Mesothelial cell of epicardium (in vitro differentiated cells): ENCODE results near the gene HOXB8. TPM values are rescaled to one million over a fixed set of nuclear protein-coding genes. Genes with fewer than 3 reads are reported as not detected.

Experiments
- DNase-seq, 2 experiments: peaks; one replicate each; pipeline ENCODE4 v3.0.0; 2021; ENCODE audit warnings: low spot score in 2 of 2; ENCODE audit not compliant: unreplicated experiment in 2 of 2
- H3K27ac Mint-ChIP-seq: 2 replicates; pipeline ENCODE4 v1.8.0; 2021; ENCODE audit warnings: mixed read lengths
- H3K27me3 Mint-ChIP-seq: 2 replicates; pipeline ENCODE4 v1.8.0; 2021; ENCODE audit warnings: low read depth, mixed read lengths
- H3K36me3 Mint-ChIP-seq: 2 replicates; pipeline ENCODE4 v1.8.0; 2021; ENCODE audit warnings: mixed read lengths
- H3K4me1 Mint-ChIP-seq: 2 replicates; pipeline ENCODE4 v1.8.0; 2021; ENCODE audit warnings: mixed read lengths
- H3K4me3 Mint-ChIP-seq: 2 replicates; pipeline ENCODE4 v1.8.0; 2021; ENCODE audit warnings: mild to moderate bottlenecking, moderate library complexity, mixed read lengths
- H3K9me3 Mint-ChIP-seq: 2 replicates; pipeline ENCODE4 v1.8.0; 2021; ENCODE audit warnings: mixed read lengths
- total RNA-seq: library from RNA; stranded (reverse); gene quantifications from 3 replicates; pipeline ENCODE4 v1.2.1, GENCODE V29; 2021
- TF ChIP-seq, protein P1 (sequence below): fragments of 200-600 bp; sonication (generic); IDR thresholded peaks from one replicate; pipeline ENCODE4 v1.5.0; 2021; ENCODE audit warnings: antibody characterized with exemption; ENCODE audit not compliant: unreplicated experiment

HOXB8 gene
- total RNA-seq, 1 donor from 2014 or later, result 78.8 TPM

DNA sequence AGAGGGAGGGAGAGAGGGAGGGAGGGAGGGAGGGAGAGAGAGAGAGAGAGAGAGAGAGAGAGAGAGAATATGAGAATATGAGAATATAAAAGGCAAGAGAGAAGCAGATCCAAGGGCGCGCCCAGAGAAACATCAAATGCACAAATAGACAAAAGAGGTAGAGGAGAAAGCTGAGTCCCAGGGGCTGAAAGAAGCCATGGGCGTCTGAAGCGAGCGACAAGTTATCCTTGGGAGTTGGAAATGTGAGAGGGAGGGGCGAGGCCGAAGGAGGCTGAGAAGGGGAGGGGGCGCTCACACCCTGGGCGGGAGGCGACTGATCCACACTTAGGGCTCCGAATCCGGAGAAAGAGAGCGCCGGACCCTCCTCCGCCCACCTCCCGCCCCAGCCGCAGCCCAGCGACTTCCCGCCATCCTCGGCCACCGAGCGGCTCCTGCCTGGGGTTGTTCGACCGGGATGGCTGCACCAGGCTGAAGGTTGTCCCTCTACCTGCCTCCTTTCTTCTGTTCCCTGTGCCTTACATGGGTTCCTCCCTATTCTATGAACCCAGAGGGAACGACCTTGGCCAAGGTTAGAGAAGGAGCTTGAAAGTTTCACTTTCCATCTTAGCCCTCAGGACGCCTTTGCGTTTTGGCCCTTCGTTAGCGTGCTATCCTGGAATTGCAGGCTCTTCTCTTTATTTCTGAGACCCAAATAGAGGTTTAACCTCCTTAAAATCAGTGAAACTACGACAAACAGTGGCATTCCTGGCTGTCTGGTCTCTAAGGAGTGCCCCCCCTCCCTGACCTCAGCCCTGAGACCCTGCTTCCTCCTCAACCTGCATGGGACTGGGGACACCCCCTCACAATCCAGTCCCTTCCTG is 32.2 kb upstream of the HOXB8 start:
- peak overlapping the region; percentile 89 for H3K27ac Mint-ChIP-seq
- no peak for DNase-seq
- peak overlapping the region; percentile 85 for H3K4me3 Mint-ChIP-seq
- peaks cover 77% of the 10 kb centered on the region for H3K27me3 Mint-ChIP-seq
- H3K4me1 Mint-ChIP-seq, result peaks cover 39% of the 10 kb centered on the region
- no peaks in the 10 kb centered on the region for H3K36me3 Mint-ChIP-seq
- TF ChIP-seq, protein P1, sequence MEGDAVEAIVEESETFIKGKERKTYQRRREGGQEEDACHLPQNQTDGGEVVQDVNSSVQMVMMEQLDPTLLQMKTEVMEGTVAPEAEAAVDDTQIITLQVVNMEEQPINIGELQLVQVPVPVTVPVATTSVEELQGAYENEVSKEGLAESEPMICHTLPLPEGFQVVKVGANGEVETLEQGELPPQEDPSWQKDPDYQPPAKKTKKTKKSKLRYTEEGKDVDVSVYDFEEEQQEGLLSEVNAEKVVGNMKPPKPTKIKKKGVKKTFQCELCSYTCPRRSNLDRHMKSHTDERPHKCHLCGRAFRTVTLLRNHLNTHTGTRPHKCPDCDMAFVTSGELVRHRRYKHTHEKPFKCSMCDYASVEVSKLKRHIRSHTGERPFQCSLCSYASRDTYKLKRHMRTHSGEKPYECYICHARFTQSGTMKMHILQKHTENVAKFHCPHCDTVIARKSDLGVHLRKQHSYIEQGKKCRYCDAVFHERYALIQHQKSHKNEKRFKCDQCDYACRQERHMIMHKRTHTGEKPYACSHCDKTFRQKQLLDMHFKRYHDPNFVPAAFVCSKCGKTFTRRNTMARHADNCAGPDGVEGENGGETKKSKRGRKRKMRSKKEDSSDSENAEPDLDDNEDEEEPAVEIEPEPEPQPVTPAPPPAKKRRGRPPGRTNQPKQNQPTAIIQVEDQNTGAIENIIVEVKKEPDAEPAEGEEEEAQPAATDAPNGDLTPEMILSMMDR, result no peak
- H3K9me3 Mint-ChIP-seq, result peaks cover 4% of the 10 kb centered on the region

DNA sequence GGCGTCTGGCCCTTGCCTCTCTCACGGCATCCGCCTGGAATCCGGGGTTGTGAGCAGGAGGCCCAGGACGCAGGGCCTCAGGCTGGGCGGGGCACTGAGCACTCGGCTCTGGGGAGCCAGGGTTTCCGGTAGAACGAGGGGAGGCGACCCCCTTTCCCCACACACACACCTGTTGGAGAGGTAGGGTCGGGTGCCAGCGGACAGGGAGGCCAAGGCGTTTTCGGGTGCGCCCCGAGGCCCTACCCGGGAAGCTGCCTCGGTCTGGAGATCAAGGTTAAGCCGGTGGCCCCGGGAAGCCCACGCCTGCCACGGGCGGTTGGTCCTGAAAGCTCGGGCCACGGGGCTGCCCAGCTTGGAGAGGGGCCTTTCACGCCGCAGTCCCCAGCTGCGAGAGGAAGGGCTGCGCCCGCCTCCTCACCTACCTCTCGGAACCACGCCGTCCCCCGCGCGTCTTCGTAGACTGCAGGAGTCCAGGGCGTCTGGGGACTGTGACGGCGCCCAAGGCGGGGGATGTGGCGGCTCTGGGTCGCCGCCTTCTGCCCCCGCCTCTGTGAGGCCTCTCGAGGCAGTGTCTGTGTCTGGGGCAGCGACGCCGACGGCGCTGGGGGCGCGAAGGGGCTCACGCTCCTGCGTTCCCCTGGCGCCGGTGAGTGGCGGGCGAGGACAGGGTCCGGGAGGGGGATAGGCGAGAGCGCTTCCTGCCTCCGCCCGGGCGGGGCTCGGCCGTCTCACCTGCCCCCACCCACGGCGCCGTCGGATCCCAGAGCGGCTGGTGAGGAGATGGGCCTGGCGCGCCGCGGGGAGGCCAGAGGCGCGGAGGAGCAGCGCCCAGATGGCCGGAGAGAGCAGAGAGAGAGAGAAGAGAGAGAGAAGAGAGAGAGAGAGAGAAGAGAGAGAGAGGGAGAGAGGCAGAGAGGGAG is 31.4 kb upstream of the HOXB8 start:
- Mint-ChIP-seq H3K27ac (peak overlapping the region; percentile 95), H3K9me3 (no peaks in the 10 kb centered on the region), H3K4me1 (peaks cover 45% of the 10 kb centered on the region), H3K27me3 (peaks cover 82% of the 10 kb centered on the region), H3K36me3 (no peaks in the 10 kb centered on the region), H3K4me3 (peak overlapping the region; percentile 85)
- TF ChIP-seq, protein P1, result no peak
- DNase-seq, result peak in 1 of 2 experiments; percentile 59

DNA sequence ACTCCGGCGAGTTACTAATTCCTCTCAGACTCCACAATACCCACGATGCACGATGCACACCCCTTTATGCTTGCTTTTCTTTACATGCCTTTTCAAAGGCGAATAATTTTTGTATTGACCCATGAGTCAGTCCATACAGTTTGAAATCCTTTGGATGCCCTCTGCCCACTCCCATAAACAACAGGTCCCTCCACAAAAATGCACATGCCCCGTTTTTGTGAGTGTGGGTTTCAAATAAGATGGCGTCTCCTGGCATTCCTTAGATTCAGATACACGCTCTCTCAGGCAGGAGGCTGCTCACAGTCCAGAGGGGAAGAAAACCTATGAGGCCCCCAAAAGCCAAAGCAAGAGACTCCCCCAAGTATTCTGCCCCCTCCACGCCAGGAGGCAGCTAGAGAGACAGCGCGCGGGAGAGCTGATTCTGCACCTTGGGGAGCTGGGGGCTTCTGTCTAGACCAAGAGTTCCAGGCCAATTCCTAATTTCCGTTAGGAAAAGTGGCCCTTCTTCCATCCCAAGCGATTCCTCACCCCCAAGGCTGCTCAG is 30.6 kb upstream of the HOXB8 start:
- peak overlapping the region; percentile 85 for H3K4me3 Mint-ChIP-seq
- peaks cover 49% of the 10 kb centered on the region for H3K4me1 Mint-ChIP-seq
- DNase-seq, result no peak
- no peaks in the 10 kb centered on the region for H3K36me3 Mint-ChIP-seq
- H3K27me3 Mint-ChIP-seq, result peaks cover 90% of the 10 kb centered on the region
- TF ChIP-seq, protein P1, result no peak
- no peaks in the 10 kb centered on the region for H3K9me3 Mint-ChIP-seq
- peak overlapping the region; percentile 95 for H3K27ac Mint-ChIP-seq

DNA sequence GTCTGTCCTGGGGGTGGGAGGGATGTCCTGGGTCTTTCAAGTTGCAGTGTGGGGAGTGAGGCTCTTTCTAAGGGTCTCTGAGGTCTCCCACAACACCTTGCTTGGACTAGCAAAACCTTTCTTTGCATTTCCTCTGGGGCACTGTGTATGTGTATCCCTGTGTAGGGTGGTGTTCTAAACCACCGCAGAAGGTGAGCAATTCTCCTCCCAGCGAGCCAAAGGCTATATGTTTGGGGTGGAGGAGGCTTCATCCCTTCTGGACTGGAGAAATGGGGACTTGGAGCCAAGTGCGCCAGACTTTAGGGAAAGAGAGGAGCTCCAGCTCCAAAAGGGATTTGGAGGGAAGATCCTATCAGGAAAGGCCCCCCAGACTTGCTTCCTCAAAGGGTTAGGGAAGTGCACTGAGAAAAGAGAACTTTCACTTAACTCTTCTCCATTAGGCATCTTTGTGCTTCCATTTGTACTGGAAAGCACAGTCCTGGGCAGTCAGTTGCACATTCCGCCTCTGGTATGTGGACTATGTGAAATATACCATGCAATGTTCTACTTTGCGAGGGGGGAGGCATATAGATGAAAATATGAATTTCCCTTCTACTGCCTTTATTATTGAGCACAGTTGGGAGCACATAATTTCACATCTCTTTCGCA is 29.9 kb upstream of the HOXB8 start:
- H3K4me1 Mint-ChIP-seq, result peaks cover 51% of the 10 kb centered on the region
- no peaks in the 10 kb centered on the region for H3K36me3 Mint-ChIP-seq
- H3K4me3 Mint-ChIP-seq, result peak overlapping the region; percentile 85
- peak overlapping the region; percentile 95 for H3K27ac Mint-ChIP-seq
- DNase-seq, result no peak
- TF ChIP-seq, protein P1, result no peak
- no peaks in the 10 kb centered on the region for H3K9me3 Mint-ChIP-seq
- peaks cover 91% of the 10 kb centered on the region for H3K27me3 Mint-ChIP-seq

DNA sequence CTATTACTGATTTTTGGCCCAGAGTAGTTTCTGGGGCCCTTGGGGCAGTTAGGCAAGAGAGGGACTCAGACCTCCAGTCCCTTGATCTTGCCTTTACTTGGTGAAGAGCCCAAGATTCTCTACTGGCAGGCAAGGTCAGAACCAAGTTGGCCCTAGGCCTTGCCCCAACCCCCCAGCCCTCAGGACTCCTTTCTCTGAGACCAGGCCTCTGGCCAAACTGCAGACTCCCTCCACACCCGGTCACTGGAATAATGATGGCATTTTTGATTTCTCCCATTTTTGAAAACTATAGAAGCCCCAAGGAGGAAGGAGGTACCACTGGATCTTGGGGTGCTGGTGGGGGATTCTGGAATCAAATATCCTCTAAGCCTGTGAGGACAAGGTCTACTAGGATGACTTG is 29.1 kb upstream of the HOXB8 start:
- no peak for DNase-seq
- Mint-ChIP-seq H3K4me1 (peaks cover 51% of the 10 kb centered on the region), H3K9me3 (no peaks in the 10 kb centered on the region), H3K36me3 (no peaks in the 10 kb centered on the region), H3K27ac (peak overlapping the region; percentile 95), H3K27me3 (peaks cover 92% of the 10 kb centered on the region), H3K4me3 (peak overlapping the region; percentile 85)
- TF ChIP-seq, protein P1, result no peak
